Keratinocyte (primary cell): ENCODE measurements around the gene VIPR2. TPM values are rescaled to one million over a fixed set of nuclear protein-coding genes. Genes with fewer than 3 reads are reported as not detected.
"Not testable (repeated sequence)": the region's sequence is repeated elsewhere in the genome, so short reads cannot be mapped to it uniquely, and the experiment has no call there.

ENCODE experiments used
- DNase-seq: peaks from one replicate; pipeline ENCODE4 v3.0.0-alpha.2; 2011; ENCODE audit warnings: low read depth, missing footprints, low spot score
- FAIRE-seq: peaks from 2 replicates; lab custom pipeline; 2011; peaks lifted over from hg19 to GRCh38; lab: Jason Lieb, UNC
- H2AFZ ChIP-seq: 2 replicates; pipeline ENCODE4 v1.6.0; 2012; ENCODE audit warnings: low read length, control low read depth, inconsistent platforms; ENCODE audit not compliant: control insufficient read depth
- H3K27ac ChIP-seq: 2 replicates; pipeline ENCODE4 v1.5.1; 2011; ENCODE audit warnings: low read length; ENCODE audit not compliant: control insufficient read depth, insufficient read depth
- H3K27me3 ChIP-seq: 3 replicates; pipeline ENCODE4 v1.6.0; 2011; ENCODE audit warnings: low read length; ENCODE audit not compliant: control insufficient read depth, insufficient read depth; ENCODE audit errors: extremely low read depth
- H3K36me3 ChIP-seq, 2 experiments: 2 replicates in 1 of 2; 3 replicates in 1 of 2; pipeline ENCODE4 v1.5.1; 2011; ENCODE audit warnings: low read length in 2 of 2, mild to moderate bottlenecking in 1 of 2; ENCODE audit not compliant: control insufficient read depth in 2 of 2, insufficient read depth in 2 of 2; ENCODE audit errors: extremely low read depth in 1 of 2
- H3K4me1 ChIP-seq: 3 replicates; pipeline ENCODE4 v1.5.1; 2011; ENCODE audit warnings: low read length; ENCODE audit not compliant: control insufficient read depth, insufficient read depth; ENCODE audit errors: extremely low read depth
- H3K4me2 ChIP-seq: 3 replicates; pipeline ENCODE4 v1.6.0; 2011; ENCODE audit warnings: low read depth, low read length; ENCODE audit not compliant: control insufficient read depth, insufficient read depth; ENCODE audit errors: extremely low read depth
- H3K4me3 ChIP-seq, 3 experiments: fragments of 200-600 bp in 1 of 3; sonication (generic) in 1 of 3; 2 replicates in 2 of 3; 3 replicates in 1 of 3; pipeline ENCODE4 v1.5.1; 2011 to 2016; ENCODE audit warnings: low read length in 3 of 3, mild to moderate bottlenecking in 3 of 3, control low read depth in 2 of 3, inconsistent platforms in 1 of 3, low read depth in 1 of 3, mixed read lengths in 1 of 3, mixed run types in 1 of 3, moderate library complexity in 1 of 3; ENCODE audit not compliant: control insufficient read depth in 2 of 3, insufficient read depth in 2 of 3; ENCODE audit errors: extremely low read depth in 1 of 3
- H3K79me2 ChIP-seq: 2 replicates; pipeline ENCODE4 v1.6.0; 2012; ENCODE audit warnings: low read length; ENCODE audit not compliant: control insufficient read depth, insufficient read depth
- H3K9ac ChIP-seq: 3 replicates; pipeline ENCODE4 v1.6.0; 2011; ENCODE audit warnings: low read length; ENCODE audit not compliant: control insufficient read depth, insufficient read depth; ENCODE audit errors: extremely low read depth
- H3K9me1 ChIP-seq: 3 replicates; pipeline ENCODE4 v1.6.0; 2011; ENCODE audit warnings: low read length; ENCODE audit not compliant: control insufficient read depth, insufficient read depth; ENCODE audit errors: extremely low read depth
- H3K9me3 ChIP-seq: 2 replicates; pipeline ENCODE4 v1.5.1; 2012; ENCODE audit warnings: low read depth, low read length; ENCODE audit not compliant: control insufficient read depth
- H4K20me1 ChIP-seq: 3 replicates; pipeline ENCODE4 v1.6.0; 2011; ENCODE audit warnings: low read length; ENCODE audit not compliant: control insufficient read depth, insufficient read depth; ENCODE audit errors: extremely low read depth
- CTCF ChIP-seq, 3 experiments: IDR thresholded peaks in 1 of 3; conservative IDR thresholded peaks in 1 of 3; optimal IDR thresholded peaks in 1 of 3; 2 replicates in 2 of 3; 3 replicates in 1 of 3; pipeline versions ENCODE3 to v1.5.1; 2011; ENCODE audit warnings: low read length in 3 of 3, mild to moderate bottlenecking in 3 of 3, moderate library complexity in 2 of 3, control low read depth in 1 of 3, inconsistent platforms in 1 of 3; ENCODE audit not compliant: insufficient read depth in 2 of 3; ENCODE audit errors: extremely low read depth in 1 of 3
- EZH2 ChIP-seq: IDR thresholded peaks from one replicate; pipeline ENCODE4 v1.6.1; 2012; ENCODE audit warnings: inconsistent platforms, mild to moderate bottlenecking, low read length, moderate library complexity
- dilution Hi-C: fragments of 300-500 bp; cut with MboI; formaldehyde crosslinking; loops from one replicate; pipeline ENCODE4 v1.7.0; 2020; ENCODE audit warnings: low sequenced_read_pairs; ENCODE audit not compliant: extremely low pct_ligation_motif_present
- polyA plus RNA-seq, 5 experiments: library from polyadenylated mRNA; depleted of rRNA in 3 of 5; stranded (reverse) in 3 of 5; stranded (forward) in 1 of 5; unstranded in 1 of 5; fragments of >200 nt; gene quantifications; 1 replicate in 1 of 5; 2 replicates in 3 of 5; 3 replicates in 1 of 5; pipeline versions ENCODE4 v1.2.1 to v1.2.3, GENCODE V29; 2011 to 2012; ENCODE audit warnings: missing spikeins in 2 of 5, low read depth in 1 of 5, low replicate concordance in 1 of 5

The VIPR2 gene
- polyA plus RNA-seq, 1 donor (not counting 4 experiments of a cell fraction or from before 2014, with no cell fraction given) = not detected

GRCh38 chr7:159175792-159176191 lies 31.1 kb upstream of the VIPR2 start:
- dilution Hi-C loops = no loop called here
- no peaks in the 10 kb centered on the region for H3K79me2 ChIP-seq
- H3K4me3 ChIP-seq = no peak overlapping the region
- no peak overlapping the region for H3K27ac ChIP-seq
- H3K4me2 ChIP-seq = no peak overlapping the region
- TF ChIP-seq CTCF (optimal IDR thresholded peaks at IDR 0.05 in 1 of 3, IDR thresholded peaks at IDR 0.05 in 1 of 3, conservative IDR thresholded peaks at IDR 0.05 in 1 of 3; ENCODE audit: extremely low read depth in 1 of 3, insufficient read depth in 2 of 3, low read length in 3 of 3) (no peak), EZH2 (no peak)
- H3K9me3 ChIP-seq = peaks cover 3% of the 10 kb centered on the region
- DNase-seq (no peak), FAIRE-seq (no peak)
- no peaks in the 10 kb centered on the region for H3K9me1 ChIP-seq
- H3K9ac ChIP-seq = no peak overlapping the region
- no peaks in the 10 kb centered on the region for H3K27me3 ChIP-seq
- no peaks in the 10 kb centered on the region for H4K20me1 ChIP-seq
- H2AFZ ChIP-seq = no peak overlapping the region
- H3K4me1 ChIP-seq = no peaks in the 10 kb centered on the region
- H3K36me3 ChIP-seq = no peaks in the 10 kb centered on the region

GRCh38 chr7:159175100-159175499 lies 30.4 kb upstream of the VIPR2 start:
- H3K4me3 ChIP-seq, H3K9me1 ChIP-seq, H4K20me1 ChIP-seq, H3K4me1 ChIP-seq, H2AFZ ChIP-seq, H3K36me3 ChIP-seq, H3K27ac ChIP-seq, dilution Hi-C loops, H3K9ac ChIP-seq, H3K4me2 ChIP-seq, H3K9me3 ChIP-seq, DNase-seq, H3K79me2 ChIP-seq, FAIRE-seq, H3K27me3 ChIP-seq: not testable (repeated sequence)

- no peaks in the 10 kb centered on the region for H3K27me3 ChIP-seq
- H3K4me3 ChIP-seq = no peak overlapping the region
- H4K20me1 ChIP-seq = no peaks in the 10 kb centered on the region
- dilution Hi-C loops = no loop called here
- H3K27ac ChIP-seq = no peak overlapping the region
- no peaks in the 10 kb centered on the region for H3K4me1 ChIP-seq
- no peak for DNase-seq
- no peak overlapping the region for H3K4me2 ChIP-seq
- H3K79me2 ChIP-seq = no peaks in the 10 kb centered on the region
- TF ChIP-seq EZH2 (no peak), CTCF (optimal IDR thresholded peaks at IDR 0.05 in 1 of 3, IDR thresholded peaks at IDR 0.05 in 1 of 3, conservative IDR thresholded peaks at IDR 0.05 in 1 of 3; ENCODE audit: extremely low read depth in 1 of 3, insufficient read depth in 2 of 3, low read length in 3 of 3) (no peak)
- FAIRE-seq = no peak
- no peaks in the 10 kb centered on the region for H3K36me3 ChIP-seq
- no peak overlapping the region for H3K9ac ChIP-seq
- H3K9me3 ChIP-seq = peaks cover 10% of the 10 kb centered on the region
- no peaks in the 10 kb centered on the region for H3K9me1 ChIP-seq
- H2AFZ ChIP-seq = no peak overlapping the region
Observed at GRCh38 chr7:159172400-159172799, 27.7 kb upstream of the VIPR2 start.
